NCI-H2196 (cell line): ENCODE measurements around the gene ITGB5.
"Not testable (repeated sequence)": the region's sequence is repeated elsewhere in the genome, so short reads cannot be mapped to it uniquely, and the experiment has no call there.

ENCODE experiments used
- DNase-seq: peaks from one replicate; lab custom pipeline; 2025; ENCODE audit not compliant: unreplicated experiment; lab: John Stamatoyannopoulos, UW

The ITGB5 gene

GRCh38 chr3:124758851-124759635 lies 128.1 kb downstream of the ITGB5 start:
- DNase-seq, result no peak

GRCh38 chr3:124757926-124758325 lies 129.2 kb downstream of the ITGB5 start:
- not testable (repeated sequence) for DNase-seq

- no peak for DNase-seq
These were observed 135.1 kb downstream of the ITGB5 start for GRCh38 chr3:124752051-124752450.

- DNase-seq, result no peak
These were observed 135.7 kb downstream of the ITGB5 start for GRCh38 chr3:124751501-124751900.

- DNase-seq, result not testable (repeated sequence)
These were observed 137.3 kb downstream of the ITGB5 start for GRCh38 chr3:124749877-124750276.

GRCh38 chr3:124748560-124749198 lies 138.5 kb downstream of the ITGB5 start:
- DNase-seq, result no peak

GRCh38 chr3:124747111-124747981 lies 139.8 kb downstream of the ITGB5 start:
- DNase-seq, result no peak

- no peak for DNase-seq
These were observed 141.4 kb downstream of the ITGB5 start for GRCh38 chr3:124745756-124746155.

GRCh38 chr3:124741027-124741426 lies 146.1 kb downstream of the ITGB5 start:
- DNase-seq, result no peak

- DNase-seq, result no peak
These were observed 155.4 kb downstream of the ITGB5 start for GRCh38 chr3:124731760-124732159.

- DNase-seq, result no peak
These were observed 156.2 kb downstream of the ITGB5 start for GRCh38 chr3:124730941-124731297.

- DNase-seq, result peak; percentile 96
These were observed 156.8 kb downstream of the ITGB5 start, which contains the start of gene UMPS for GRCh38 chr3:124730129-124730940. Gene UMPS (plus strand): TSS chr3:124730452. CDS start chr3:124730472, 20 bp downstream.

- no peak for DNase-seq
These were observed 164.6 kb downstream of the ITGB5 start for GRCh38 chr3:124722589-124722988.

GRCh38 chr3:124714223-124714853 lies 172.8 kb downstream of the ITGB5 start:
- no peak for DNase-seq
